ENCODE results near the gene MED27. TPM values are rescaled to one million over a fixed set of nuclear protein-coding genes. Genes with fewer than 3 reads are reported as not detected.

The MED27 gene
- total and polyA plus RNA-seq, 7 donors, result 11.9 to 19.7 (median 15.6) TPM

GRCh38 chr9:132124800-132125199 is 45.1 kb upstream of the MED27 start:
- H3K4me3 ChIP-seq, result no peak overlapping the region
- H3K9me3 ChIP-seq, result no peaks in the 10 kb centered on the region
- no peak overlapping the region for H3K27ac ChIP-seq
- DNase-seq, result no peak
- H3K27me3 ChIP-seq, result peaks cover 9 to 61% (median 42%) of the 10 kb centered on the region in 3 donors
- intact Hi-C loops (cut with DNase I), result no loop called here
- 44 to 48% methylated on average over 6 of the region's 6 CpGs for WGBS, 2 donors
- H3K36me3 ChIP-seq, result no peaks in the 10 kb centered on the region
- H3K4me1 ChIP-seq, result no peaks in the 10 kb centered on the region
- TF ChIP-seq POLR2AphosphoS5 (IDR thresholded peaks at IDR 0.05), result no peak
- TF ChIP-seq POLR2A (IDR thresholded peaks at IDR 0.05), result no peak
- TF ChIP-seq CTCF (IDR thresholded peaks at IDR 0.05), result no peak
- no peak for TF ChIP-seq EP300 (IDR thresholded peaks at IDR 0.05)

- H3K27me3 ChIP-seq, result peaks cover 9 to 34% (median 14%) of the 10 kb centered on the region in 3 donors
- TF ChIP-seq CTCF (IDR thresholded peaks at IDR 0.05) (no peak), POLR2A (IDR thresholded peaks at IDR 0.05) (no peak), EP300 (IDR thresholded peaks at IDR 0.05) (no peak), POLR2AphosphoS5 (IDR thresholded peaks at IDR 0.05) (no peak)
- no peaks in the 10 kb centered on the region for H3K9me3 ChIP-seq
- intact Hi-C loops (cut with DNase I), result no loop called here
- no peak overlapping the region for H3K27ac ChIP-seq
- H3K4me1 ChIP-seq, result no peaks in the 10 kb centered on the region
- no peak overlapping the region for H3K4me3 ChIP-seq
- no peak for DNase-seq
- 89 to 96% methylated on average over 2 of the region's 2 CpGs for WGBS, 2 donors
- no peaks in the 10 kb centered on the region for H3K36me3 ChIP-seq
Observed at GRCh38 chr9:132121021-132121420, 41.4 kb upstream of the MED27 start.

- 83 to 87% methylated on average over 3 of the region's 3 CpGs for WGBS, 2 donors
- H3K4me3 ChIP-seq, result no peak overlapping the region
- H3K27ac ChIP-seq, result no peak overlapping the region
- peaks cover 0 to 22% (median 3%) of the 10 kb centered on the region in 3 donors for H3K27me3 ChIP-seq
- no peaks in the 10 kb centered on the region for H3K4me1 ChIP-seq
- intact Hi-C loops (cut with DNase I), result no loop called here
- H3K36me3 ChIP-seq, result no peaks in the 10 kb centered on the region
- DNase-seq, result no peak
- TF ChIP-seq POLR2AphosphoS5 (IDR thresholded peaks at IDR 0.05), result no peak
- no peak for TF ChIP-seq CTCF (IDR thresholded peaks at IDR 0.05)
- TF ChIP-seq EP300 (IDR thresholded peaks at IDR 0.05), result no peak
- no peak for TF ChIP-seq POLR2A (IDR thresholded peaks at IDR 0.05)
- no peaks in the 10 kb centered on the region for H3K9me3 ChIP-seq
Observed at GRCh38 chr9:132117694-132118093, 38.0 kb upstream of the MED27 start.

- H3K9me3 ChIP-seq, result no peaks in the 10 kb centered on the region
- no peaks in the 10 kb centered on the region for H3K4me1 ChIP-seq
- intact Hi-C loops (cut with DNase I), result no loop called here
- WGBS, 2 donors, result 61 to 86% methylated on average over 3 of the region's 3 CpGs
- peaks cover 0 to 25% (median 3%) of the 10 kb centered on the region in 3 donors for H3K27me3 ChIP-seq
- no peak overlapping the region for H3K27ac ChIP-seq
- H3K36me3 ChIP-seq, result no peaks in the 10 kb centered on the region
- TF ChIP-seq POLR2A (IDR thresholded peaks at IDR 0.05), result no peak
- TF ChIP-seq CTCF (IDR thresholded peaks at IDR 0.05), result no peak
- no peak for TF ChIP-seq EP300 (IDR thresholded peaks at IDR 0.05)
- no peak for TF ChIP-seq POLR2AphosphoS5 (IDR thresholded peaks at IDR 0.05)
- no peak for DNase-seq
- no peak overlapping the region for H3K4me3 ChIP-seq
Observed at GRCh38 chr9:132116583-132116982, 36.9 kb upstream of the MED27 start.

DNA sequence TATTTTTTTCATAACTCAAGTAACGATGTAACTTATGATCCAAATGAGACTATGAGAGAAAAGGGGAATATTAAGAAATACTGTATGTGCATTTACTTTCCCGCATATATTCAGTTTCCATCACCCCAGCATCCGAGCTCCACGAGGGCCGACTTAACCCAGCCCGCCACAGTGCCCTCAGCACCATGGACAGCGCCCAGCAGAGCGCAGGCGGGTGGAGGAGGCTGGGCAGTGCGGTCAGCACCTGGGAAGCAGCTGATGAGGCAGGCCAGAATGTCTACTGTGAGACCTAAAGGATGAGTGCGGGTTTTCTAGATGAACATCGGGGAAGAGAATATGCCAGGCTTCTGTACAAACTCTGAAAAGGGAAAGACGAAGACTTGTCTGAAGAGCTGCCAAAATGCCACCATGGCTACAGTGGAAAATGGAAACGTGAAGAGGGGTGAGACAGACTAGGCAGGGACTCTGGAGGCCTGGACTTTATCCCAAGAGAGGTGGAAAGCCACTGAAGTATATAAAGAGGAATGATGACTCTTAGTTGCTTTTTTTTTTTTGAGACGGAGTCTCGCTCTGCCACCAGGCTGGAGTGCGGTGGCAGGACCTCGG is 34.5 kb upstream of the MED27 start:
- H3K9me3 ChIP-seq, result no peaks in the 10 kb centered on the region
- H3K27ac ChIP-seq, result no peak overlapping the region
- H3K36me3 ChIP-seq, result no peaks in the 10 kb centered on the region
- WGBS, 2 donors, result 30 to 35% methylated on average over 18 of the region's 18 CpGs
- H3K27me3 ChIP-seq, result peaks cover 0 to 19% (median 3%) of the 10 kb centered on the region in 3 donors
- H3K4me3 ChIP-seq, result no peak overlapping the region
- no peak for DNase-seq
- intact Hi-C loops (cut with DNase I), result no loop called here
- TF ChIP-seq CTCF (IDR thresholded peaks at IDR 0.05), result no peak
- no peak for TF ChIP-seq POLR2A (IDR thresholded peaks at IDR 0.05)
- no peak for TF ChIP-seq EP300 (IDR thresholded peaks at IDR 0.05)
- no peak for TF ChIP-seq POLR2AphosphoS5 (IDR thresholded peaks at IDR 0.05)
- no peaks in the 10 kb centered on the region for H3K4me1 ChIP-seq

Data from sigmoid colon (tissue), 7 donors.